Smooth muscle cell (in vitro differentiated cells): ENCODE results near the gene CALM1. TPM values are rescaled to one million over a fixed set of nuclear protein-coding genes. Genes with fewer than 3 reads are reported as not detected.

ENCODE experiments used
- DNase-seq: peaks from one replicate; lab custom pipeline; 2025; ENCODE audit not compliant: unreplicated experiment; lab: John Stamatoyannopoulos, UW
- H2AFZ ChIP-seq: fragments of 200-600 bp; sonication (generic); 2 replicates; pipeline ENCODE4 v1.6.0; 2016; ENCODE audit warnings: antibody characterized with exemption, low read depth, mild to moderate bottlenecking
- H3F3A ChIP-seq: fragments of 200-600 bp; sonication (generic); 2 replicates; pipeline ENCODE4 v1.6.0; 2017; ENCODE audit warnings: antibody characterized with exemption, low read depth
- H3K27ac ChIP-seq: fragments of 200-600 bp; sonication (generic); 2 replicates; pipeline ENCODE4 v1.5.1; 2016; ENCODE audit warnings: low read depth, mild to moderate bottlenecking
- H3K27me3 ChIP-seq: fragments of 200-600 bp; sonication (generic); 2 replicates; pipeline ENCODE4 v1.6.1; 2016; ENCODE audit warnings: low read depth, mild to moderate bottlenecking
- H3K36me3 ChIP-seq: fragments of 200-600 bp; sonication (generic); 2 replicates; pipeline ENCODE4 v1.5.1; 2016; ENCODE audit warnings: low read depth
- H3K4me1 ChIP-seq: fragments of 200-600 bp; sonication (generic); 2 replicates; pipeline ENCODE4 v1.5.1; 2016; ENCODE audit warnings: low read depth
- H3K4me2 ChIP-seq: fragments of 200-600 bp; sonication (generic); 2 replicates; pipeline ENCODE4 v1.6.0; 2016; ENCODE audit warnings: mild to moderate bottlenecking
- H3K4me3 ChIP-seq: fragments of 200-600 bp; sonication (generic); 2 replicates; pipeline ENCODE4 v1.5.1; 2016; ENCODE audit warnings: mild to moderate bottlenecking
- H3K79me2 ChIP-seq: fragments of 200-600 bp; sonication (generic); 2 replicates; pipeline ENCODE4 v1.6.0; 2016; ENCODE audit warnings: low read depth, mild to moderate bottlenecking
- H3K9ac ChIP-seq: fragments of 200-600 bp; sonication (generic); 2 replicates; pipeline ENCODE4 v1.6.0; 2016; ENCODE audit warnings: low read depth
- H3K9me3 ChIP-seq: fragments of 200-600 bp; sonication (generic); replicated peaks from 2 replicates; pipeline ENCODE4 v1.5.1; 2016; ENCODE audit warnings: low read depth
- H4K20me1 ChIP-seq: fragments of 200-600 bp; sonication (generic); 2 replicates; pipeline ENCODE4 v1.6.0; 2016; ENCODE audit warnings: low read depth
- CTCF ChIP-seq: fragments of 200-600 bp; sonication (generic); IDR thresholded peaks from 2 replicates; pipeline ENCODE4 v1.5.1; 2017; ENCODE audit warnings: borderline replicate concordance, mild to moderate bottlenecking, antibody characterized with exemption; ENCODE audit not compliant: insufficient read depth, poor library complexity, severe bottlenecking
- whole genome bisulfite sequencing: methylation state at CpG from one replicate; pipeline ENCODE4 v1.1.7; 2016; ENCODE audit warnings: low lambda C conversion rate; 5-methylcytosine and 5-hydroxymethylcytosine counted together
- polyA plus RNA-seq: library from polyadenylated mRNA; unstranded; fragments of >200 nt; fragmentation: Nextera tagmentation; extraction: Ambion mirVana; gene quantifications from 2 replicates; pipeline ENCODE4 v1.2.1, GENCODE V29; 2016
- total RNA-seq: library from RNA; depleted of rRNA; stranded (reverse); fragments of >200 nt; gene quantifications from 2 replicates; pipeline ENCODE4 v1.2.3, GENCODE V29; 2014

CALM1 gene
- total and polyA plus RNA-seq, 2 experiments from 2014 or later: 302 to 545 TPM

- no peak for DNase-seq
- 22% methylated on average over 5 of the region's 5 CpGs for WGBS
Measured at GRCh38 chr14:90440021-90440451, 43.2 kb downstream of the CALM1 start.

GRCh38 chr14:90440592-90440991, 43.8 kb downstream of the CALM1 start:
- Histone ChIP-seq H3K9ac (no peak overlapping the region), H3K36me3 (no peaks in the 10 kb centered on the region), H3F3A (no peaks in the 10 kb centered on the region), H3K4me2 (no peak overlapping the region), H3K4me1 (no peaks in the 10 kb centered on the region), H3K27me3 (no peaks in the 10 kb centered on the region), H3K27ac (no peak overlapping the region), H3K4me3 (no peak overlapping the region), H2AFZ (no peak overlapping the region), H3K9me3 (no peaks in the 10 kb centered on the region), H4K20me1 (no peaks in the 10 kb centered on the region), H3K79me2 (no peaks in the 10 kb centered on the region)
- DNase-seq: no peak
- WGBS: 79% methylated on average over 2 of the region's 2 CpGs
- no peak for TF ChIP-seq CTCF

More at GRCh38 chr14:90440021-90440451, 43.2 kb downstream of the CALM1 start:
- Histone ChIP-seq H3K9ac (no peak overlapping the region), H3K4me2 (no peak overlapping the region), H3K4me3 (no peak overlapping the region), H3K9me3 (no peaks in the 10 kb centered on the region), H3K4me1 (no peaks in the 10 kb centered on the region), H3F3A (no peaks in the 10 kb centered on the region), H2AFZ (no peak overlapping the region), H3K79me2 (no peaks in the 10 kb centered on the region), H3K27me3 (no peaks in the 10 kb centered on the region), H3K27ac (no peak overlapping the region), H4K20me1 (no peaks in the 10 kb centered on the region), H3K36me3 (no peaks in the 10 kb centered on the region)
- TF ChIP-seq CTCF: no peak

GRCh38 chr14:90442388-90442787, 45.6 kb downstream of the CALM1 start:
- Histone ChIP-seq H3K9me3 (no peaks in the 10 kb centered on the region), H3K27ac (no peak overlapping the region), H3K4me1 (no peaks in the 10 kb centered on the region), H3K4me3 (no peak overlapping the region), H3K36me3 (no peaks in the 10 kb centered on the region), H3K79me2 (no peaks in the 10 kb centered on the region), H4K20me1 (no peaks in the 10 kb centered on the region), H3K9ac (no peak overlapping the region), H2AFZ (no peak overlapping the region), H3F3A (no peaks in the 10 kb centered on the region), H3K27me3 (no peaks in the 10 kb centered on the region), H3K4me2 (no peak overlapping the region)
- no peak for TF ChIP-seq CTCF
- DNase-seq: no peak
- WGBS: 61% methylated on average over 2 of the region's 2 CpGs

GRCh38 chr14:90443161-90444076, 46.6 kb downstream of the CALM1 start:
- H2AFZ ChIP-seq: no peak overlapping the region
- no peak for DNase-seq
- no peak overlapping the region for H3K4me2 ChIP-seq
- H3K27ac ChIP-seq: peak overlapping the region; percentile 56
- no peak for TF ChIP-seq CTCF
- H3K4me3 ChIP-seq: no peak overlapping the region
- no peaks in the 10 kb centered on the region for H4K20me1 ChIP-seq
- H3K9ac ChIP-seq: no peak overlapping the region
- no peaks in the 10 kb centered on the region for H3K27me3 ChIP-seq
- H3K4me1 ChIP-seq: no peaks in the 10 kb centered on the region
- H3K9me3 ChIP-seq: no peaks in the 10 kb centered on the region
- no peaks in the 10 kb centered on the region for H3K79me2 ChIP-seq
- H3F3A ChIP-seq: no peaks in the 10 kb centered on the region
- no peaks in the 10 kb centered on the region for H3K36me3 ChIP-seq
- 84% methylated on average over 16 of the region's 16 CpGs for WGBS
